ENCODE data around the gene ANO8. TPM values are rescaled to one million over a fixed set of nuclear protein-coding genes. Genes with fewer than 3 reads are reported as not detected.
A peak's percentile ranks its signal among the peaks of the same experiment; 100 is the strongest.

Gene ANO8
- total RNA-seq, 1 donor from 2014 or later, result 43.3 TPM

DNA sequence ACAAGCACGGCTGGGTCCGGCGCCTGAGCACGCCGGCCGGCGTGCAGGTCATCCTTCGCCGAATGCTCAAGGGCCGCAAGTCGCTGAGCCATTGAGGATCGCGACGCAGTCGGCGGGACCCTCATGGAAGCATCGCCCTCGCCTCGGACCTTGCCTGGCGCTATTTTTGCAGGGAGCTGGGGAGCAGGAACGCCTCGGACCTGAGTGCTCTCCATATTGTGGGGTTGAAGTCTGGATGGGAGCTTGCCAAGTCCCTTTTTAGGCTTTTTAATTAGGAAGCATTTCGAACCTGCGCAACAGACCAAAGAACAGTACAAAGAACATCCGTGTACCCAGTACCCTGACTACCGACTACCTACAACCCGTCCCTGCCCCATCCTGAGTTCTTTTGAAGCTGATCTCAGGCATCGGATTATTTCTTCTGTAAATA, 28.4 kb downstream of the ANO8 start:
- no peak overlapping the region for H3K27ac Mint-ChIP-seq (ENCODE audit: unreplicated experiment)
- H3K4me1 Mint-ChIP-seq, result peaks cover 49% of the 10 kb centered on the region
- TF ChIP-seq, protein P1, sequence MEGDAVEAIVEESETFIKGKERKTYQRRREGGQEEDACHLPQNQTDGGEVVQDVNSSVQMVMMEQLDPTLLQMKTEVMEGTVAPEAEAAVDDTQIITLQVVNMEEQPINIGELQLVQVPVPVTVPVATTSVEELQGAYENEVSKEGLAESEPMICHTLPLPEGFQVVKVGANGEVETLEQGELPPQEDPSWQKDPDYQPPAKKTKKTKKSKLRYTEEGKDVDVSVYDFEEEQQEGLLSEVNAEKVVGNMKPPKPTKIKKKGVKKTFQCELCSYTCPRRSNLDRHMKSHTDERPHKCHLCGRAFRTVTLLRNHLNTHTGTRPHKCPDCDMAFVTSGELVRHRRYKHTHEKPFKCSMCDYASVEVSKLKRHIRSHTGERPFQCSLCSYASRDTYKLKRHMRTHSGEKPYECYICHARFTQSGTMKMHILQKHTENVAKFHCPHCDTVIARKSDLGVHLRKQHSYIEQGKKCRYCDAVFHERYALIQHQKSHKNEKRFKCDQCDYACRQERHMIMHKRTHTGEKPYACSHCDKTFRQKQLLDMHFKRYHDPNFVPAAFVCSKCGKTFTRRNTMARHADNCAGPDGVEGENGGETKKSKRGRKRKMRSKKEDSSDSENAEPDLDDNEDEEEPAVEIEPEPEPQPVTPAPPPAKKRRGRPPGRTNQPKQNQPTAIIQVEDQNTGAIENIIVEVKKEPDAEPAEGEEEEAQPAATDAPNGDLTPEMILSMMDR (conservative IDR thresholded peaks at IDR 0.05), result no peak
- H3K36me3 Mint-ChIP-seq (ENCODE audit: low read depth), result no peaks in the 10 kb centered on the region
- H3K27me3 Mint-ChIP-seq (ENCODE audit: low read depth), result peaks cover 3% of the 10 kb centered on the region
- H3K4me3 Mint-ChIP-seq, result peak overlapping the region; percentile 97
- DNase-seq (ENCODE audit: low read depth, low spot score), result no peak
- no peaks in the 10 kb centered on the region for H3K9me3 Mint-ChIP-seq

DNA sequence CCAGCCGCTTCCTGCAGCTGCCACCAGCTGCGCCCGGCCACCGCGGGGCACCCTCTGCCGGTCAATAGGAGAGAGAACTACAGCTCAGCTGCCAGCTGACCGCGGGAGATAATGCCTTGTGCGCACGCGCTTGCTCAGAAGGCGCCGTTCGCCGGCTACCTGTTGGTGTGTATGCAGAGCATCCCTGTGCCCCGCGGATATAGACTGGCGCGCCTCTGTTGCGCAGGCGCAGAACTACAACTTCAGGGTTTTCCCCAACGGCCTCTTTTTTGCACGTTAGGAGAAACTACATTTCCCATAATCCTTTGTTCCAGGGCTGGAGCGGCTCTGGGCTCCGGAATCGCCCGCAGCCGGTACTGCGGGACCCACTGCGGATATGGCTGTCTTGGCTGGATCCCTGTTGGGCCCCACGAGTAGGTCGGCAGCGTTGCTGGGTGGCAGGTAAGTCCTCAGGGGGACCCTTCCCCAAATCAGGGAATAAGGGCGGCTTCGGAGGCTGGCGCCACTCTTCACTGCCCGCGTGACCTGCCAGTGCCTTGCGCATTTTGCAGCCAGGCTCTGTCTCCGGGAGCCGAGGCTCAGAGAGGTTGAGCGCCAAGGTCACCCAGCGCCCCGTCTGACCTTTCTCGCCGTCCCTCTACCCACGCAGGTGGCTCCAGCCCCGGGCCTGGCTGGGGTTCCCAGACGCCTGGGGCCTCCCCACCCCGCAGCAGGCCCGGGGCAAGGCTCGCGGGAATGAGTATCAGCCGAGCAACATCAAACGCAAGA, 29.0 kb downstream of the ANO8 start, which contains the start of gene MRPL34:
Gene MRPL34, plus strand, starts transcription at position 356 of the 768 bp plus-strand sequence. Its CDS starts 21 bp downstream, at position 377.
- TF ChIP-seq, protein P1 (conservative IDR thresholded peaks at IDR 0.05), result peak; percentile 80
- Mint-ChIP-seq H3K36me3 (ENCODE audit: low read depth) (no peaks in the 10 kb centered on the region), H3K27me3 (ENCODE audit: low read depth) (peaks cover 3% of the 10 kb centered on the region), H3K4me3 (peak within 1 kb of the TSS; percentile 97), H3K27ac (ENCODE audit: unreplicated experiment) (peak within 1 kb of the TSS; percentile 57), H3K4me1 (peaks cover 47% of the 10 kb centered on the region), H3K9me3 (no peaks in the 10 kb centered on the region)
- peak; percentile 88 for DNase-seq (ENCODE audit: low read depth, low spot score)

DNA sequence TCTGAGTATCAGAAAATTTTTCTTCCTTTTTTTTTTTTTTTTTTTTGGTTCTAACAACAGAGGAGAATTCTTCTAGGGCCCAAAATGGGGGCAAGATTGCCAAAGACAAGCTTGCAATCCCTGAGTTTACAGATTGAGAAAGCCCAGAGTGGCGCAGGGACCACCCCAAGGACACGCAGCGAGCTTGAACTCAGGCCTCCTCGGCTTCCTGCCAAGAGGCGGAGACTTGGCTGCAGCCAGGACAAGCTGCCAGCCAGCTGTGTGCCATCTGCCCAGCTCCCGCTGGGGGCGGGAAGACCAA, 29.5 kb downstream of the ANO8 start:
- TF ChIP-seq, protein P1 (conservative IDR thresholded peaks at IDR 0.05), result no peak
- peaks cover 42% of the 10 kb centered on the region for H3K4me1 Mint-ChIP-seq
- H3K27ac Mint-ChIP-seq (ENCODE audit: unreplicated experiment), result no peak overlapping the region
- H3K9me3 Mint-ChIP-seq, result no peaks in the 10 kb centered on the region
- H3K36me3 Mint-ChIP-seq (ENCODE audit: low read depth), result no peaks in the 10 kb centered on the region
- peaks cover 3% of the 10 kb centered on the region for H3K27me3 Mint-ChIP-seq (ENCODE audit: low read depth)
- DNase-seq (ENCODE audit: low read depth, low spot score), result no peak
- H3K4me3 Mint-ChIP-seq, result peak overlapping the region; percentile 97

DNA sequence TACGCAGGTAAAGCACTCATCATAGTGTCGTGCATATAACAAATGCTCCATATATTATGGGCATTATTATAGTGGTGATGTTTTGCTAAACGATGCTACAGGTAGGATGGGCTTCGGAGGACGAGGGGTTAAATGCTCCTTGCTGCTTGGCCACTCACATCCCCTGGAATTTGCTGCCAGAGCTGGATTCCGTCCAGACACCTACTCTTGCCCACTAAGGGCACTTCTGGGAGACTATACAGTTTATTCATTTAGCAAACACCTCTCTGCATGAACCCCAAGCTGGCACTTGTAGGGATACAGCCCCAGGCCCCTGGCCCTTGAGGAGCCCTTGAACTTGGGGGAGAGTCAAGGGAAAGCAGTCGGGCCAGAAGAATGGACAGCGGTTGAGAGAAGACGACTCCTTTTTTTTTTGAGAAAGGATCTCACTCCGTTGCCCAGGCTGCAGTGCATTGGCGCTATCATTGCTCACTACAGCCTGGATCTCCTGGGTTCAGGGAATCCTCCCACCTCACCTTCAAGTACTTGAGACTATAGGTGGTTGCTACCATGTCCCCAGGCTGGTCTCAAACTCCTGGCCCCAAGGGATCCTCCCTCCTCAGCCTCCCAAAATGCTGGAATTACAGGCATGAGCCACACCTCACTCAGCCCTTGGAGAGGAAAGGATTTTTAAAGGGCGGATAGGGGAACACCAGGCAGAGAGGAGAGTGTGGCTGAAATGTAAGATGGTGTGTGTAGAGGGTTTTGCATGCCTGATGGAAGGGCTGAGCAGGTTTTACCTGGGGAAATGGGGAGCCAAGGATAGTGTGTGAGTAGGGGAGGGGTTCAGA, 30.1 kb downstream of the ANO8 start:
- peaks cover 39% of the 10 kb centered on the region for H3K4me1 Mint-ChIP-seq
- no peak for DNase-seq (ENCODE audit: low read depth, low spot score)
- H3K36me3 Mint-ChIP-seq (ENCODE audit: low read depth), result no peaks in the 10 kb centered on the region
- no peak overlapping the region for H3K27ac Mint-ChIP-seq (ENCODE audit: unreplicated experiment)
- no peaks in the 10 kb centered on the region for H3K9me3 Mint-ChIP-seq
- peaks cover 3% of the 10 kb centered on the region for H3K27me3 Mint-ChIP-seq (ENCODE audit: low read depth)
- TF ChIP-seq, protein P1 (conservative IDR thresholded peaks at IDR 0.05), result no peak
- H3K4me3 Mint-ChIP-seq, result peak overlapping the region; percentile 97

DNA sequence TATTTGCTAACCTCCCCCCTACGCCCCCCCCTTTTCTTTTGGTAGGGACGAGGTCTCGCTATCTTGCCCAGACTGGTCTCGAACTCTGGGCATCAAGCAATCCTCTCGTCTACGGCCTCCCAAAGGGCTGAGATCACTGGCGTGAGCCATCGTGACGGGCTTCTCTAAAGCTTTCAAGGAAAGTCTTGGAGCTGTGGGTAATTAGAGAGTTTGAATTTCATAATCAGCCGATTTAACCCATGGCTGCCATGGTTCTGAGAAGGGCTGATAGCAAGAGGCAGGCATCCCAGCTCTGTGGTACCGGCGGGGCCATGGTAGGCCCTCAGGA, 30.8 kb downstream of the ANO8 start:
- H3K27me3 Mint-ChIP-seq (ENCODE audit: low read depth), result peaks cover 3% of the 10 kb centered on the region
- no peak for DNase-seq (ENCODE audit: low read depth, low spot score)
- H3K27ac Mint-ChIP-seq (ENCODE audit: unreplicated experiment), result no peak overlapping the region
- peak overlapping the region; percentile 85 for H3K4me3 Mint-ChIP-seq
- TF ChIP-seq, protein P1 (conservative IDR thresholded peaks at IDR 0.05), result no peak
- no peaks in the 10 kb centered on the region for H3K9me3 Mint-ChIP-seq
- H3K4me1 Mint-ChIP-seq, result peaks cover 33% of the 10 kb centered on the region
- H3K36me3 Mint-ChIP-seq (ENCODE audit: low read depth), result peaks cover under 1% of the 10 kb centered on the region
